ENCODE measurements around the gene ARHGEF12.

DNA sequence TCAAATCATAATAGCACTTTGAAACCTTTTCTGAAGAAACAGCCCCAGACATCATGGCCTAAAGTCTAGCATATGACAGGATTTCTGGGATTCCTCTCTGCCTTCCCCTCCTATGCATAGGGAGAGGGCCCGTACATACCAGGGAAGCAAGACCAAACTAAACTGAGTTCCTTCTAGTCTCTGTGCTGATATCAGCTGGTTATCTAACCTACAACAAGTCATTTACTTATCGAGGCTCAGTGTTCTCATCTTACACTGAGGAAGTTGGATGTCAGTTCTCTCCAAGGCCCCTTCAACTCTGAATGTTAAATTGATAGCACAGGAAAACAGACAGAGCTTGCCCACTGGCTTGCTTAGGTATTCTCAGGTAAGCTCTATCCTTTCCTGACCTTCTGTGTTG lies 158.4 kb downstream of the ARHGEF12 start:
- no peak for TF ChIP-seq CTCF (IDR thresholded peaks at IDR 0.05)
- no peak for TF ChIP-seq POLR2A (IDR thresholded peaks at IDR 0.05)
- TF ChIP-seq POLR2AphosphoS5 (IDR thresholded peaks at IDR 0.05), result no peak

All from sigmoid colon (tissue), 4 donors.